G401 (cell line): ENCODE results near the gene HIBADH. TPM values are rescaled to one million over a fixed set of nuclear protein-coding genes. Genes with fewer than 3 reads are reported as not detected.

Experiments used
- DNase-seq: peaks from one replicate; pipeline ENCODE4 v3.0.0-alpha.2; 2015; ENCODE audit warnings: low spot score
- in situ Hi-C: cut with HindIII; loops from 2 replicates; pipeline ENCODE4 v1.10.0; 2016; ENCODE audit warnings: low sequenced_read_pairs, mixed read lengths
- total RNA-seq: library from RNA; depleted of rRNA; stranded (reverse); fragments of >200 nt; shearing (Covaris generic); gene quantifications from 2 replicates; pipeline ENCODE4 v1.2.3, GENCODE V29; 2014; rRNA removed

HIBADH gene
- total RNA-seq, 1 experiment from 2014 or later: 105 TPM

- in situ Hi-C loops: no loop called here
- DNase-seq: no peak
Measured at GRCh38 chr7:27476493-27476892, 186.2 kb downstream of the HIBADH start.

Other genes with a start within 250 kb of the HIBADH start
- 25.0 and 27.0 TPM in 2 replicates for gene TAX1BP1, start 77.3 kb upstream of the HIBADH start, total RNA-seq